ENCODE results near the gene TNFAIP1.
A peak's percentile ranks its signal among the peaks of the same experiment; 100 is the strongest.

The TNFAIP1 gene

DNA sequence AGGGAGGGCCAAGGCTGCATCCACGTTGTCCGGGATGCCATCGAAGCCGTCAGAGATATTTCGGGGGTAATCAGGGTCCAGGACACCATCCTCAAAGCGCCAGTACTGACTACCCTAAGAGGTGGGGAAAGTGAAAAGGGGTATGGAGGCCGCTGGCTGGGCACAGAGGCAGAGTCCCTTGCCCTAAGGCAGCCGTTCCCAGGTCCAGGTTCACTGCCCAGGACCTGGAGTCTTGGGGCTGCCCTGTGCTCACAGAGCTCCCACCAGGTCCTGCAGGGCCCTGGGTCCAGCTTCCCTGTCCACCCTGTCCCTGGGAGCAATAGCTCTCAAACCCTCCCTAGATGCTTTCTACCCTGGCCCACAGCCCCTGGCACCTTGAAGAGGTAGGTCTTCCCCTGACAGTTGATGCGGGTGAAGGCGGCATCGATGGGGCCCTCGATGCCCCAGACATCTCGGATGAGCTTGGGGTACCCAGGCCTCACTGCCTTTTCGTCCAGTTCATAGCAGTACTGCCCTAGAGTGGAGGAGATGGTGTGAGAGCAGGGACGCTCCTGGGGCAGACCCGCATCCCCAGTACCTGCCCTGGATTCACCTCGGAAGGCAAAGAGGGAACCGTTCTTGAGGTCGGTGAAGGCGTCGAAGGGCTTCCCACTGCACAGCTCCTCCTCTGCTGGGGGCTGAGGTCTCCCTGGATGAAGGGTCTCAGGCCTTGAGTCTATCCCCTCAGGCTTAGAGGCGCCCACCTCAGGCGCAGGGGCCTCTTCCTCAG, 33.5 kb downstream of the TNFAIP1 start:
- Histone ChIP-seq H3K9ac (ENCODE audit: low read depth, low read length) (no peak overlapping the region), H3K36me3 (ENCODE audit: insufficient read depth, low read depth, low read length) (no peaks in the 10 kb centered on the region), H3K27me3 (ENCODE audit: insufficient read depth, low read length) (peaks cover 25% of the 10 kb centered on the region), H3K9me3 (ENCODE audit: insufficient read depth, low read depth, low read length) (no peaks in the 10 kb centered on the region), H3K27ac (ENCODE audit: low read length) (no peak overlapping the region), H3K4me1 (ENCODE audit: insufficient read depth, low read length) (peaks cover 9% of the 10 kb centered on the region; the same call in 1 of the 2 replicates), H3K4me3 (ENCODE audit: low read length) (no peak overlapping the region)

DNA sequence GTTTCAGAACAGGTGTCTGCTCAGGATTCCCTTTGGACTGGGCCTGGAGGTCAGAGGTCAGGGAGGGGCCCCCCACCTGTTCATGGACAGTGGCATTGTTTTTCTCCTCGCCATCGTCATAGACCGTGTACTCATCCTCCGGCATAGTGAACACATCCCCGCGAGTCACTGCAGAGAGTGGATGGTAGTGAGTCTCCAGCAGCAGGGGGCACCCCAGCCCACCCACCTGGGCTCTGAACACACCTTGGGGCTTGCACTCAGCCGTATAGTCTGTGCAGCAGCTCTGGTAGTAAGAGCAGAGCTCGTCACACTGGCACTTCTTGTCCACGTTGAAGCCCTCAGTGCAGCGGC, 34.1 kb downstream of the TNFAIP1 start:
- peaks cover 31% of the 10 kb centered on the region for H3K27me3 ChIP-seq (ENCODE audit: insufficient read depth, low read length)
- H3K4me1 ChIP-seq (ENCODE audit: insufficient read depth, low read length): peaks cover 9% of the 10 kb centered on the region; the same call in 1 of the 2 replicates
- H3K9ac ChIP-seq (ENCODE audit: low read depth, low read length): no peak overlapping the region
- no peaks in the 10 kb centered on the region for H3K9me3 ChIP-seq (ENCODE audit: insufficient read depth, low read depth, low read length)
- H3K36me3 ChIP-seq (ENCODE audit: insufficient read depth, low read depth, low read length): no peaks in the 10 kb centered on the region
- H3K4me3 ChIP-seq (ENCODE audit: low read length): no peak overlapping the region
- no peak overlapping the region for H3K27ac ChIP-seq (ENCODE audit: low read length)

DNA sequence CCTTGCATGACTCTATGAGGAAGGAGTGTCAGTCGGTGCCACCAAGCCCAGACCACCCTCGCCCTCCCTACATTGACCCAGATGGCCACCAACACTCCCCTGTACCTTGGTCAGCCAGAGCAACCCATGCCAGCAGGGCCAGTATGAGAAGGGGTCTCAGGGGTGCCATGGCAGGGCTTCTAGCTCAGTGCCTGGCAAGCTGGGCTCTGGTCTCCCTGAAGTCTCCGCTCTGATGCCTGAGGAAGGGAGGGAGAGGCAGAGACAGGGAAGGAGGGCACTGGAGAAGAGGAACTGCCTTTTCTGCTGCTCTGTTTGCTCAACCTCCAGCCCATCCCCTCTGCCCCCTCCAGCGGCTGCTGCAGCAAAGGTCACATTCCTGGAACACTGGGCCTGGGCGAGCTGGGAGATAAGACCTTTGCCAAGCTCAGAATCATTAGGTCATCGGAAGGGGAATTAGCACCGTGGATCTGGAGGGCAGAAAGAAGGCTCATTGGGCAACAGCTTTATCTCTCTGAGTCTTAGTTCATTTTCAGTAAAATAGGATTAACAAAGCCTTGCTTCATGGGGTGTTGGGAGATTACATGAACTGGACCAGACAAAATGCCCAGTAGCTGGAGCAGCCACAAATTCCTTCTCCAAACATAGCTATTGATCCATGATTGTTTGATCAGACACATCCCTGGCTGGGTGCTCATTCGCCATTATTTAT, 34.6 kb downstream of the TNFAIP1 start, which contains the start of gene VTN:
Gene VTN (minus strand): TSS at position 273 of the 709 bp plus-strand sequence. CDS start 104 bp downstream, at position 169.
- Histone ChIP-seq H3K9ac (ENCODE audit: low read depth, low read length) (peak within 1 kb of the TSS; percentile 7; the same call in 1 of the 2 replicates), H3K4me1 (ENCODE audit: insufficient read depth, low read length) (peaks cover 9% of the 10 kb centered on the region; the same call in 1 of the 2 replicates), H3K36me3 (ENCODE audit: insufficient read depth, low read depth, low read length) (no peaks in the 10 kb centered on the region), H3K4me3 (ENCODE audit: low read length) (peak within 1 kb of the TSS; percentile 55), H3K9me3 (ENCODE audit: insufficient read depth, low read depth, low read length) (no peaks in the 10 kb centered on the region), H3K27ac (ENCODE audit: low read length) (no peak within 1 kb of the TSS), H3K27me3 (ENCODE audit: insufficient read depth, low read length) (peaks cover 34% of the 10 kb centered on the region)

DNA sequence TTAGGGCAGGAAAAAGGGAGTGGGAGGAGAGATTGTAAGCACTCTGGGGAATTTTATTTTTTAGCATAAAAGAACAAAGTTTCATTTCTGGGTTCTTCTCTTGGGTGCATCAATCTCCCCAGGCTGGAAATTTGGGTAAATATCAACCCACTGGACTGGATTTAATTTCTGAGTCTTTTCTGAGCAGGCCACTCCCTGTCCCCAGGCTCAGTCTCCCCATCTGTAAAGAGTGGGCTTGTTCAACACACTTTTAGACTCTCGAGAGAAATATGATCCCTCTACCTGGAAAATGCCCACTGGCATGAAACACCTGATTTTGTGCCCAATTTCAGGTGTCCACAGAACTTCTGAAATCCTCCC, 35.2 kb downstream of the TNFAIP1 start:
- H3K36me3 ChIP-seq (ENCODE audit: insufficient read depth, low read depth, low read length): no peaks in the 10 kb centered on the region
- H3K9ac ChIP-seq (ENCODE audit: low read depth, low read length): peak overlapping the region; percentile 7; the same call in 1 of the 2 replicates
- no peak overlapping the region for H3K27ac ChIP-seq (ENCODE audit: low read length)
- H3K9me3 ChIP-seq (ENCODE audit: insufficient read depth, low read depth, low read length): no peaks in the 10 kb centered on the region
- peaks cover 9% of the 10 kb centered on the region; the same call in 1 of the 2 replicates for H3K4me1 ChIP-seq (ENCODE audit: insufficient read depth, low read length)
- H3K4me3 ChIP-seq (ENCODE audit: low read length): peak overlapping the region; percentile 55
- H3K27me3 ChIP-seq (ENCODE audit: insufficient read depth, low read length): peaks cover 34% of the 10 kb centered on the region

DNA sequence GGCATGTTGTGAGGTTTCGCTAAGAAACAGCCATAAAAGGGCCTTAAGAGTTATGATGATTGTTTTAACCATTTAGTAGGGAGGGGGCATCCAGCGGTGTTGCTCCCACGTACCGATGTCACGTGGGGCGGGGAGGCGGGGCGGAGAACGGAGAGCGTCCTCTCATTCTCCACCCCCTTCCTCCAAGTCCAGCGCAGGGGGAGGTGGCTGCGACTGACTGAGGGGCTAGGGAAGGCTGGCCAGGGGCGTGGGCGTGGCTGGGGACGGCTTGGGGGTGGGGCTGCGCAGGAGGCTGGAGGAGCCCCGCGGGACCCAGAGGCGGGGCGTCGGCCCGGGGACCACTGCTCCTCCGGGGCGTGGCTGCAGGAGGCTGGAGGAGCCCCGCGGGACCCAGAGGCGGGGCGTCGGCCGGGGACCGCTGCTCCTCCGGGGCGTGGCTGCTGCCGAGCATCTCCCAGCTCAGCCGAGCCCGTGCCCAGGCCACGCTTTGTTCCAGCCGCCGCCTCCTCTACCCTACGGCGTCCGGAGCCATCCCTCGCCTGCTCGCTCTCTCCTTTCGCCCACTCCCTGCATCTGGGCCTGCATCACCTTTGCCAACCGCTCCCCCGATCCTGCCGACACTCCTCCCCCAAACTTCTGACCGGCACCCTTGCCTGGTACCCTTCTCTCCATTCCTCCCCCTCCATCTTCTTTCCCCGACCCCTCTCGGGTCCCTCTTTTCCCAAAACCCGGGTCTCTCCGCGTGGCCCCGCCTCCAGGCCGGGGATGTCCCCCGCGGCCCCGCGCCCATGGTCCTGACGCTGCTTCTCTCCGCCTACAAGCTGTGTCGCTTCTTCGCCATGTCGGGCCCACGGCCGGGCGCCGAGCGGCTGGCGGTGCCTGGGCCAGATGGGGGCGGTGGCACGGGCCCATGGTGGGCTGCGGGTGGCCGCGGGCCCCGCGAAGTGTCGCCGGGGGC, 36.0 kb downstream of the TNFAIP1 start, which contains the start of gene SARM1:
Gene SARM1 (plus strand): TSS at position 450 of the 958 bp plus-strand sequence. CDS start 339 bp downstream, at position 789.
- H3K27ac ChIP-seq (ENCODE audit: low read length): no peak within 1 kb of the TSS
- H3K36me3 ChIP-seq (ENCODE audit: insufficient read depth, low read depth, low read length): no peaks in the 10 kb centered on the region
- no peaks in the 10 kb centered on the region for H3K9me3 ChIP-seq (ENCODE audit: insufficient read depth, low read depth, low read length)
- H3K4me3 ChIP-seq (ENCODE audit: low read length): peak within 1 kb of the TSS; percentile 80
- H3K27me3 ChIP-seq (ENCODE audit: insufficient read depth, low read length): peaks cover 34% of the 10 kb centered on the region
- H3K9ac ChIP-seq (ENCODE audit: low read depth, low read length): peak within 1 kb of the TSS; percentile 51; the same call in 1 of the 2 replicates
- peaks cover 9% of the 10 kb centered on the region; the same call in 1 of the 2 replicates for H3K4me1 ChIP-seq (ENCODE audit: insufficient read depth, low read length)

DNA sequence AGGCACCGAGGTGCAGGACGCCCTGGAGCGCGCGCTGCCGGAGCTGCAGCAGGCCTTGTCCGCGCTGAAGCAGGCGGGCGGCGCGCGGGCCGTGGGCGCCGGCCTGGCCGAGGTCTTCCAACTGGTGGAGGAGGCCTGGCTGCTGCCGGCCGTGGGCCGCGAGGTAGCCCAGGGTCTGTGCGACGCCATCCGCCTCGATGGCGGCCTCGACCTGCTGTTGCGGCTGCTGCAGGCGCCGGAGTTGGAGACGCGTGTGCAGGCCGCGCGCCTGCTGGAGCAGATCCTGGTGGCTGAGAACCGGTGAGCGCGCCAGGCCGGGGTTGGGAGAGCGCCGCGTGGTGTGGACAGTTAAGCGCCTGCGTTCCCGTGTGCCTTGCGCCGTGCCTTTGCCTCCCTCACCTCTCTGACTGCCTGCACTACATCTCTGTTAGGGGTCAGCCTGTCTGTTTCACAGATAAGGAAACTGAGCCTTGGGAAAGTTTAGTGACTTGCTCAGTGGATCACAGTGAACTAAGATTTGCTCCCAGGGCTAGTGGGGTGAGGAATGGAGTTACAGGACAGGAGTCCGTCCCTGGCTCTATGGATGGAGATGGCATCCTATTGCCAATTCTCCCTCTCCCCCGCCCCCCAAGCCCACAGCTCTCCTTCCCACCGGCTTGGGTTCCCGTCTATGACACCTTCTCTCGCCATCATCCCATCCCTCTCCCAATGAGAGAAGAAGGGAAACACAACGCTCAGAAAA, 36.8 kb downstream of the TNFAIP1 start:
- Histone ChIP-seq H3K9me3 (ENCODE audit: insufficient read depth, low read depth, low read length) (no peaks in the 10 kb centered on the region), H3K4me3 (ENCODE audit: low read length) (peak overlapping the region; percentile 80; the same call in 1 of the 2 replicates), H3K27ac (ENCODE audit: low read length) (no peak overlapping the region), H3K4me1 (ENCODE audit: insufficient read depth, low read length) (peaks cover 9% of the 10 kb centered on the region; the same call in 1 of the 2 replicates), H3K9ac (ENCODE audit: low read depth, low read length) (peak overlapping the region; percentile 51; the same call in 1 of the 2 replicates), H3K27me3 (ENCODE audit: insufficient read depth, low read length) (peaks cover 34% of the 10 kb centered on the region), H3K36me3 (ENCODE audit: insufficient read depth, low read depth, low read length) (no peaks in the 10 kb centered on the region)

DNA sequence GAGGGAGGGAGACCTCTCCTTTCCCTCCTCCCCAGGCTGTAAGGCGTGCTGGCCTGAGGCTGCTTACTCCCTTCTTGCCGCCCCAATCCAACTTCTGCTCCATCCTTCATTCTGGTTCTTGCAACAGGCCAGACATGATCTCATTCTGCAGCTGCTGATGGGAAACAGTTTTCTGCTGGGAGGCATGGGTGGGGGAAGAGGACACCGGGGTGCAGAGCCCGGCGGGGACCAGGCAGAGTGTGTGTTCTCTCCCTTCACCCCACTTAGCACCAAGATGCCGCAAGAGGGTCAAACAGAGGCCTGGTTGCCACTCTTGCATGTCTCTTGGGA, 37.3 kb downstream of the TNFAIP1 start:
- no peak overlapping the region for H3K27ac ChIP-seq (ENCODE audit: low read length)

DNA sequence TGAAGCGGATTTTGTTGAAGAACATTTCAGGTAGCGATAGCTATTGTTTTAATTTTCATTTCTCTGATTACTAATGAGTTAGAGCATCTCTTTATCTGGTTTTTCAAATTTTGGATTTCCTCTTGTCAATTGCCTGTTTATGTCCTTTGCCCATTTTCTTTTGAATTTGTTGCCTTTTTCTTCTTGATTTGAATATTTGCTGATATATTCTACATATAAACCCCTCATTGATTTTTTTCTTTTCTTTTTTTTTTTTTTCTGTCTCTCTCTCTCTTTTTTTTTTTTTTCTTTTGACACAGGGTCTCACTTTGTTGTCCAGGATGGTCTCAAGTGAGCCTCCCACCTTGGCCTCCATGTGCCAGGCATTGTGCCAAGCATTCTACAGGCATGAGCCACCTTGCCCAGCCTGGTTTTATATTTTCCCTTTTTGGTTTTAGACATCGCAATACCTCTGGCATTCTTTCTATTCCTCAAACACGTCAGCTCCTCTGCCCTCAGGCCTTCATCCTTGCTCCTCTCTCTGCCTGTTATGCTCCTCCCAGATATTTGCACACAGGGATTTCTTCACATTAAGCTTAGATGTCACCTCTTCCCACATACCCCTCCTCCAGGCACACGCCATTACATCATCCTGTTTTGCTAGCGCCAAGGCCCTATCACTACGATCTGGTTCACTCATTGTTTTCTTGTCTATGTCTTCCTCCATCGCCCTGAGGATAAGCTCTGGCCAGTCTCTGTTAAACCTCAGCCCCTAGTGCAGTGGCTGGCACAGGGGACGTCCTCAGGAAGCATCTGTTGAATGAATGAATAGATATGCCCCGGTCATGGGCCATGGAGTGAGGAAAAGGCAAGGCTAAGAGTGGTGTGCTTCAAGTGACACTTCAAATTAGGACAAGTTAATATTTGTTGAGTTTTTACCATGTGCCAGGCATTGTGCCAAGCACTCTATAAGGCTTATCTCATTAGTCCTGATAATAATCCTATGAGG, 44.5 kb downstream of the TNFAIP1 start:
- H3K9me3 ChIP-seq (ENCODE audit: insufficient read depth, low read depth, low read length): no peaks in the 10 kb centered on the region
- H3K4me1 ChIP-seq (ENCODE audit: insufficient read depth, low read length): no peaks in the 10 kb centered on the region
- H3K36me3 ChIP-seq (ENCODE audit: insufficient read depth, low read depth, low read length): no peaks in the 10 kb centered on the region
- H3K4me3 ChIP-seq (ENCODE audit: low read length): no peak overlapping the region
- H3K27ac ChIP-seq (ENCODE audit: low read length): no peak overlapping the region
- no peak overlapping the region for H3K9ac ChIP-seq (ENCODE audit: low read depth, low read length)
- peaks cover 62% of the 10 kb centered on the region for H3K27me3 ChIP-seq (ENCODE audit: insufficient read depth, low read length)

More for the DNA sequence above, 37.3 kb downstream of the TNFAIP1 start:
- Histone ChIP-seq H3K9ac (ENCODE audit: low read depth, low read length) (no peak overlapping the region), H3K4me3 (ENCODE audit: low read length) (peak overlapping the region; percentile 80; the same call in 1 of the 2 replicates), H3K36me3 (ENCODE audit: insufficient read depth, low read depth, low read length) (no peaks in the 10 kb centered on the region), H3K9me3 (ENCODE audit: insufficient read depth, low read depth, low read length) (no peaks in the 10 kb centered on the region), H3K27me3 (ENCODE audit: insufficient read depth, low read length) (peaks cover 34% of the 10 kb centered on the region), H3K4me1 (ENCODE audit: insufficient read depth, low read length) (peaks cover 9% of the 10 kb centered on the region; the same call in 1 of the 2 replicates)

DNA sequence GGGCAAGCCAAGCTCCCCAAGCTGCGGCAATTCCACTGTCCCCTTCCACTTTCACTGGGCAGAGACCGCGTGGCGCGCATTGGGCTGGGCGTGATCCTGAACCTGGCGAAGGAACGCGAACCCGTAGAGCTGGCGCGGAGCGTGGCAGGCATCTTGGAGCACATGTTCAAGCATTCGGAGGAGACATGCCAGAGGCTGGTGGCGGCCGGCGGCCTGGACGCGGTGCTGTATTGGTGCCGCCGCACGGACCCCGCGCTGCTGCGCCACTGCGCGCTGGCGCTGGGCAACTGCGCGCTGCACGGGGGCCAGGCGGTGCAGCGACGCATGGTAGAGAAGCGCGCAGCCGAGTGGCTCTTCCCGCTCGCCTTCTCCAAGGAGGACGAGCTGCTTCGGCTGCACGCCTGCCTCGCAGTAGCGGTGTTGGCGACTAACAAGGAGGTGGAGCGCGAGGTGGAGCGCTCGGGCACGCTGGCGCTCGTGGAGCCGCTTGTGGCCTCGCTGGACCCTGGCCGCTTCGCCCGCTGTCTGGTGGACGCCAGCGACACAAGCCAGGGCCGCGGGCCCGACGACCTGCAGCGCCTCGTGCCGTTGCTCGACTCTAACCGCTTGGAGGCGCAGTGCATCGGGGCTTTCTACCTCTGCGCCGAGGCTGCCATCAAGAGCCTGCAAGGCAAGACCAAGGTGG, 45.7 kb downstream of the TNFAIP1 start:
- no peaks in the 10 kb centered on the region for H3K9me3 ChIP-seq (ENCODE audit: insufficient read depth, low read depth, low read length)
- peaks cover 74% of the 10 kb centered on the region for H3K27me3 ChIP-seq (ENCODE audit: insufficient read depth, low read length)
- H3K4me1 ChIP-seq (ENCODE audit: insufficient read depth, low read length): no peaks in the 10 kb centered on the region
- peak overlapping the region; percentile 48; the same call in 1 of the 2 replicates for H3K4me3 ChIP-seq (ENCODE audit: low read length)
- no peak overlapping the region for H3K9ac ChIP-seq (ENCODE audit: low read depth, low read length)
- H3K36me3 ChIP-seq (ENCODE audit: insufficient read depth, low read depth, low read length): no peaks in the 10 kb centered on the region
- H3K27ac ChIP-seq (ENCODE audit: low read length): no peak overlapping the region
